ENCODE measurements around the gene FAM124A.

DNA sequence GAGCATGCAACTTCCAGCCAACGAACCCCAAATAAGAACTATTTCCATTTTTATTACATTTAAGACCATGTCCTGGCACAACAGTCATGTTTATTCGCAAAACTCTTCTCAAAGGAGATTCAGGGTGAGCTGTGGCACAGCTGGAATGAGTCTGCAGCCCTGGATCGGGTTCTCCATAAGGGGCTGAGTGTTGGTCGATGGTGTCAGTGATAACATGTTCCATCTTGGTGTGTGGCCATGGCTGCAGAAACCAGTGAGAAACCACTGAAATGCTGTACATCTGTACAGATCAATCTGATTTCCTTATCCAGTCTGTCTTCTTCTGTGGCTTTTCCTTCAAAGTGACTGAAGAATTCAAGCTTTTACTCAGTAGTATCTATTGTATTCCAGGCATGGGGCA, 15.2 kb downstream of the FAM124A start:
- TF ChIP-seq, protein P1, sequence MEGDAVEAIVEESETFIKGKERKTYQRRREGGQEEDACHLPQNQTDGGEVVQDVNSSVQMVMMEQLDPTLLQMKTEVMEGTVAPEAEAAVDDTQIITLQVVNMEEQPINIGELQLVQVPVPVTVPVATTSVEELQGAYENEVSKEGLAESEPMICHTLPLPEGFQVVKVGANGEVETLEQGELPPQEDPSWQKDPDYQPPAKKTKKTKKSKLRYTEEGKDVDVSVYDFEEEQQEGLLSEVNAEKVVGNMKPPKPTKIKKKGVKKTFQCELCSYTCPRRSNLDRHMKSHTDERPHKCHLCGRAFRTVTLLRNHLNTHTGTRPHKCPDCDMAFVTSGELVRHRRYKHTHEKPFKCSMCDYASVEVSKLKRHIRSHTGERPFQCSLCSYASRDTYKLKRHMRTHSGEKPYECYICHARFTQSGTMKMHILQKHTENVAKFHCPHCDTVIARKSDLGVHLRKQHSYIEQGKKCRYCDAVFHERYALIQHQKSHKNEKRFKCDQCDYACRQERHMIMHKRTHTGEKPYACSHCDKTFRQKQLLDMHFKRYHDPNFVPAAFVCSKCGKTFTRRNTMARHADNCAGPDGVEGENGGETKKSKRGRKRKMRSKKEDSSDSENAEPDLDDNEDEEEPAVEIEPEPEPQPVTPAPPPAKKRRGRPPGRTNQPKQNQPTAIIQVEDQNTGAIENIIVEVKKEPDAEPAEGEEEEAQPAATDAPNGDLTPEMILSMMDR (conservative IDR thresholded peaks at IDR 0.05; ENCODE audit: low read length): no peak
- TF ChIP-seq EZH2phosphoT487 (IDR thresholded peaks at IDR 0.05; ENCODE audit: borderline replicate concordance, low read depth, low read length): no peak

Data from OCI-LY7 (cell line).